OCI-M2 (cell line): ENCODE data around the gene SFRP5.

ENCODE experiments used
- DNase-seq: peaks from one replicate; lab custom pipeline; 2025; ENCODE audit not compliant: unreplicated experiment; lab: John Stamatoyannopoulos, UW

The SFRP5 gene

GRCh38 chr10:97765201-97765600 is 6.6 kb downstream of the SFRP5 start:
- DNase-seq, result no peak

GRCh38 chr10:97764519-97764931 is 7.3 kb downstream of the SFRP5 start:
- no peak for DNase-seq

- DNase-seq, result no peak
Observed at GRCh38 chr10:97763947-97764346, 7.9 kb downstream of the SFRP5 start.

GRCh38 chr10:97763411-97763810 is 8.4 kb downstream of the SFRP5 start:
- DNase-seq, result no peak

- no peak for DNase-seq
Observed at GRCh38 chr10:97762816-97763215, 9.0 kb downstream of the SFRP5 start.

GRCh38 chr10:97762056-97762455 is 9.7 kb downstream of the SFRP5 start:
- DNase-seq, result no peak

- DNase-seq, result no peak
Observed at GRCh38 chr10:97761331-97761865, 10.4 kb downstream of the SFRP5 start.

GRCh38 chr10:97760461-97761257 is 11.1 kb downstream of the SFRP5 start:
- no peak for DNase-seq

GRCh38 chr10:97759946-97760345 is 11.9 kb downstream of the SFRP5 start:
- no peak for DNase-seq

GRCh38 chr10:97759158-97759887 is 12.5 kb downstream of the SFRP5 start:
- no peak for DNase-seq

GRCh38 chr10:97757471-97757870 is 14.3 kb downstream of the SFRP5 start:
- DNase-seq, result no peak

- no peak for DNase-seq
Observed at GRCh38 chr10:97755718-97756117, 16.1 kb downstream of the SFRP5 start.

- no peak for DNase-seq
Observed at GRCh38 chr10:97754726-97755125, 17.1 kb downstream of the SFRP5 start.

- no peak for DNase-seq
Observed at GRCh38 chr10:97752956-97753355, 18.8 kb downstream of the SFRP5 start.

- DNase-seq, result no peak
Observed at GRCh38 chr10:97748116-97748515, 23.7 kb downstream of the SFRP5 start.

GRCh38 chr10:97747573-97747972 is 24.2 kb downstream of the SFRP5 start:
- DNase-seq, result no peak

- no peak for DNase-seq
Observed at GRCh38 chr10:97744405-97745035, 27.3 kb downstream of the SFRP5 start.

- no peak for DNase-seq
Observed at GRCh38 chr10:97743169-97743943, 28.4 kb downstream of the SFRP5 start.

- DNase-seq, result no peak
Observed at GRCh38 chr10:97740613-97741012, 31.2 kb downstream of the SFRP5 start.

- DNase-seq, result no peak
Observed at GRCh38 chr10:97738616-97739015, 33.2 kb downstream of the SFRP5 start.

- DNase-seq, result no peak
Observed at GRCh38 chr10:97737770-97738265, 34.0 kb downstream of the SFRP5 start.
